Esophagus (tissue), 2 donors: ENCODE measurements around the gene FUCA1. TPM values are rescaled to one million over a fixed set of nuclear protein-coding genes. Genes with fewer than 3 reads are reported as not detected.
A peak's percentile ranks its signal among the peaks of the same experiment; 100 is the strongest.
"Not testable (repeated sequence)": the region's sequence is repeated elsewhere in the genome, so short reads cannot be mapped to it uniquely, and the experiment has no call there.

ENCODE experiments used
- H3K27ac ChIP-seq, 2 donors: one replicate each; pipeline ENCODE4 v1.5.1; 2013; ENCODE audit warnings: low read depth in 2 of 2, mild to moderate bottlenecking in 2 of 2, inconsistent platforms in 1 of 2, low read length in 1 of 2, moderate library complexity in 1 of 2
- H3K27me3 ChIP-seq, 2 donors: one replicate each; pipeline ENCODE4 v1.6.1; 2013; ENCODE audit warnings: low read length in 2 of 2, control low read depth in 1 of 2, mild to moderate bottlenecking in 1 of 2; ENCODE audit not compliant: insufficient read depth in 2 of 2, control insufficient read depth in 1 of 2
- H3K36me3 ChIP-seq, 2 donors: one replicate each; pipeline ENCODE4 v1.6.1; 2013; ENCODE audit warnings: low read length in 1 of 2; ENCODE audit not compliant: control insufficient read depth in 2 of 2, insufficient read depth in 2 of 2
- H3K4me1 ChIP-seq, 2 donors: one replicate each; pipeline ENCODE4 v1.6.1; 2013; ENCODE audit warnings: low read length in 1 of 2; ENCODE audit not compliant: control insufficient read depth in 2 of 2, insufficient read depth in 2 of 2
- H3K4me3 ChIP-seq, 2 donors: one replicate each; pipeline ENCODE4 v1.5.1; 2013; ENCODE audit warnings: low read length in 2 of 2, mild to moderate bottlenecking in 2 of 2, low read depth in 1 of 2, moderate library complexity in 1 of 2
- H3K9me3 ChIP-seq, 2 donors: one replicate each; pipeline ENCODE4 v1.6.1; 2013; ENCODE audit warnings: mild to moderate bottlenecking in 2 of 2, low read depth in 1 of 2, low read length in 1 of 2, moderate library complexity in 1 of 2; ENCODE audit not compliant: control insufficient read depth in 2 of 2, insufficient read depth in 1 of 2
- WGBS, 2 donors: extraction: QIAGEN DNeasy Blood & Tissue Kit; methylation state at CpG; one replicate each; pipeline ENCODE4 v1.1.7; 2013; 5-methylcytosine and 5-hydroxymethylcytosine counted together
- polyA plus RNA-seq, 2 donors: library from polyadenylated mRNA; stranded (reverse); fragments of 200-250 nt; gene quantifications; one replicate each; pipeline ENCODE4 v1.2.3, GENCODE V29; 2013
- donor health status: healthy with polysubstance abuse.
- donor health status: Bipolar disorder and iron deficiency.

The FUCA1 gene
- polyA plus RNA-seq, 2 donors, result 7.3 to 10.2 TPM

- 61 to 66% methylated on average over 3 of the region's 3 CpGs for WGBS, 2 donors
- peaks cover 0 to 4% of the 10 kb centered on the region in 2 donors for H3K4me1 ChIP-seq
- peaks cover 11 to 13% of the 10 kb centered on the region in 2 donors for H3K36me3 ChIP-seq
- no peaks in the 10 kb centered on the region for H3K27me3 ChIP-seq
- H3K4me3 ChIP-seq, result no peak overlapping the region
- peak overlapping the region in 1 of 2 donors; percentile 9 for H3K27ac ChIP-seq
- no peaks in the 10 kb centered on the region for H3K9me3 ChIP-seq
Measured at GRCh38 chr1:23810818-23811540, 57.1 kb downstream of the FUCA1 start.

- no peak overlapping the region for H3K27ac ChIP-seq
- no peaks in the 10 kb centered on the region for H3K27me3 ChIP-seq
- WGBS, 2 donors, result 31 to 32% methylated on average over 6 of the region's 6 CpGs
- H3K4me3 ChIP-seq, result no peak overlapping the region
- peaks cover 0 to 4% of the 10 kb centered on the region in 2 donors for H3K4me1 ChIP-seq
- peaks cover 9 to 14% of the 10 kb centered on the region in 2 donors for H3K36me3 ChIP-seq
- no peaks in the 10 kb centered on the region for H3K9me3 ChIP-seq
Measured at GRCh38 chr1:23809751-23810171, 58.3 kb downstream of the FUCA1 start.

GRCh38 chr1:23807453-23807852 lies 60.6 kb downstream of the FUCA1 start:
- 60 to 65% methylated on average over 3 of the region's 3 CpGs for WGBS, 2 donors
- Histone ChIP-seq H3K27me3 (no peaks in the 10 kb centered on the region), H3K36me3 (peaks cover 3 to 12% of the 10 kb centered on the region in 2 donors), H3K27ac (no peak overlapping the region), H3K4me3 (no peak overlapping the region), H3K9me3 (no peaks in the 10 kb centered on the region), H3K4me1 (peaks cover 0 to 4% of the 10 kb centered on the region in 2 donors)

- no peaks in the 10 kb centered on the region for H3K9me3 ChIP-seq
- H3K4me3 ChIP-seq, result no peak overlapping the region
- H3K36me3 ChIP-seq, result peaks cover 3 to 12% of the 10 kb centered on the region in 2 donors
- WGBS, 2 donors, result 80 to 83% methylated on average over 6 of the region's 6 CpGs
- no peaks in the 10 kb centered on the region for H3K27me3 ChIP-seq
- H3K27ac ChIP-seq, result no peak overlapping the region
- H3K4me1 ChIP-seq, result peaks cover 0 to 6% of the 10 kb centered on the region in 2 donors
Measured at GRCh38 chr1:23806280-23806679, 61.8 kb downstream of the FUCA1 start.

- no peak overlapping the region for H3K4me3 ChIP-seq
- H3K4me1 ChIP-seq, result peaks cover 0 to 2% of the 10 kb centered on the region in 2 donors
- H3K9me3 ChIP-seq, result no peaks in the 10 kb centered on the region
- H3K36me3 ChIP-seq, result peaks cover 3 to 7% of the 10 kb centered on the region in 2 donors
- WGBS, 2 donors, result 89 to 93% methylated on average over 2 of the region's 2 CpGs
- H3K27ac ChIP-seq, result no peak overlapping the region
- H3K27me3 ChIP-seq, result no peaks in the 10 kb centered on the region
Measured at GRCh38 chr1:23805025-23805424, 63.1 kb downstream of the FUCA1 start.

GRCh38 chr1:23804183-23804835 lies 63.8 kb downstream of the FUCA1 start:
- H3K27me3 ChIP-seq, result no peaks in the 10 kb centered on the region
- no peaks in the 10 kb centered on the region for H3K9me3 ChIP-seq
- no peak overlapping the region for H3K27ac ChIP-seq
- peaks cover 0 to 7% of the 10 kb centered on the region in 2 donors for H3K4me1 ChIP-seq
- no peak overlapping the region for H3K4me3 ChIP-seq
- 77 to 78% methylated on average over 7 of the region's 7 CpGs for WGBS, 2 donors
- H3K36me3 ChIP-seq, result peaks cover 3 to 7% of the 10 kb centered on the region in 2 donors

GRCh38 chr1:23803674-23804073 lies 64.4 kb downstream of the FUCA1 start:
- Histone ChIP-seq H3K36me3 (peaks cover 3 to 7% of the 10 kb centered on the region in 2 donors), H3K27me3 (no peaks in the 10 kb centered on the region), H3K4me3 (no peak overlapping the region), H3K27ac (no peak overlapping the region), H3K9me3 (no peaks in the 10 kb centered on the region), H3K4me1 (peaks cover 0 to 9% of the 10 kb centered on the region in 2 donors)
- WGBS, 2 donors, result 95 to 96% methylated on average over 5 of the region's 5 CpGs

- not testable (repeated sequence) for H3K27ac ChIP-seq, H3K4me3 ChIP-seq, H3K27me3 ChIP-seq, H3K36me3 ChIP-seq, H3K9me3 ChIP-seq
- H3K4me1 ChIP-seq, result peaks cover 0 to 10% of the 10 kb centered on the region in 2 donors
- 92 to 95% methylated on average over 7 of the region's 7 CpGs for WGBS, 2 donors
Measured at GRCh38 chr1:23802809-23803342, 65.2 kb downstream of the FUCA1 start.

- Histone ChIP-seq H3K36me3 (peaks cover 8 to 12% of the 10 kb centered on the region in 2 donors), H3K4me1 (peaks cover 0 to 12% of the 10 kb centered on the region in 2 donors), H3K27ac (no peak overlapping the region), H3K4me3 (no peak overlapping the region), H3K27me3 (no peaks in the 10 kb centered on the region), H3K9me3 (no peaks in the 10 kb centered on the region)
- 58 to 62% methylated on average over 10 of the region's 10 CpGs for WGBS, 2 donors
Measured at GRCh38 chr1:23801876-23802275, 66.2 kb downstream of the FUCA1 start.
